Activated CD4-positive, alpha-beta T cell treated with anti-CD3 and anti-CD28 coated beads, Interleukin-2, amount 10 ng/mL, durations not matched to agents 7 days and 5 days (primary cell): ENCODE data around the gene EFR3B. TPM values are rescaled to one million over a fixed set of nuclear protein-coding genes. Genes with fewer than 3 reads are reported as not detected.
"Not testable (repeated sequence)": the region's sequence is repeated elsewhere in the genome, so short reads cannot be mapped to it uniquely, and the experiment has no call there.

Experiments used
- CTCF ChIA-PET: fragments of 350-600 bp; sonication (Branson Sonifier 250); formaldehyde crosslinking; loops from one replicate; lab custom pipeline; 2021; ENCODE audit warnings: antibody characterized with exemption; lab: Charles Lee
- POLR2A ChIA-PET: fragments of 350-600 bp; sonication (Branson Sonifier 250); formaldehyde crosslinking; loops from one replicate; lab custom pipeline; 2021; ENCODE audit warnings: antibody characterized with exemption; lab: Charles Lee
- DNase-seq: peaks from one replicate; pipeline ENCODE4 v3.0.0-alpha.2; 2020
- H3K27ac Mint-ChIP-seq: one replicate; pipeline ENCODE4 v1.8.0; 2021; ENCODE audit warnings: mild to moderate bottlenecking, moderate library complexity, mixed read lengths
- H3K27me3 Mint-ChIP-seq: one replicate; pipeline ENCODE4 v1.8.0; 2021; ENCODE audit warnings: mixed read lengths
- H3K36me3 Mint-ChIP-seq: one replicate; pipeline ENCODE4 v1.8.0; 2021; ENCODE audit warnings: low read depth, mixed read lengths
- H3K4me1 Mint-ChIP-seq: one replicate; pipeline ENCODE4 v1.8.0; 2021; ENCODE audit warnings: mixed read lengths
- H3K4me3 Mint-ChIP-seq: one replicate; pipeline ENCODE4 v1.8.0; 2021; ENCODE audit warnings: mild to moderate bottlenecking, moderate library complexity, mixed read lengths
- H3K9me3 Mint-ChIP-seq: one replicate; pipeline ENCODE4 v1.8.0; 2021; ENCODE audit warnings: mixed read lengths
- total RNA-seq, 2 experiments: library from RNA; stranded (reverse); gene quantifications; one replicate each; pipeline ENCODE4 v1.2.3, GENCODE V29; 2021

EFR3B gene
- total RNA-seq, 2 experiments from 2014 or later: 0.06 TPM; not detected in 1

- DNase-seq, H3K4me3 Mint-ChIP-seq, H3K36me3 Mint-ChIP-seq, H3K27ac Mint-ChIP-seq, POLR2A ChIA-PET, H3K4me1 Mint-ChIP-seq, H3K27me3 Mint-ChIP-seq, H3K9me3 Mint-ChIP-seq, CTCF ChIA-PET: not testable (repeated sequence)
These were observed 109.1 kb downstream of the EFR3B start for GRCh38 chr2:25150993-25151392.

- no peak overlapping the region for H3K4me3 Mint-ChIP-seq
- POLR2A ChIA-PET: no interaction called here
These were observed 109.8 kb downstream of the EFR3B start for GRCh38 chr2:25151718-25152117.

GRCh38 chr2:25155401-25155800 lies 113.5 kb downstream of the EFR3B start:
- Mint-ChIP-seq H3K9me3 (no peaks in the 10 kb centered on the region), H3K4me1 (peaks cover 13% of the 10 kb centered on the region), H3K36me3 (peaks cover 4% of the 10 kb centered on the region), H3K4me3 (no peak overlapping the region), H3K27ac (no peak overlapping the region), H3K27me3 (no peaks in the 10 kb centered on the region)
- POLR2A ChIA-PET: no interaction called here
- CTCF ChIA-PET: interaction anchor here (0.9 kb wide), 1 partner anchor 11 kb away, joined by 3 read pairs; no protein-coding TSS in a partner anchor
- no peak for DNase-seq

More at GRCh38 chr2:25151718-25152117, 109.8 kb downstream of the EFR3B start:
- no peak for DNase-seq
- Mint-ChIP-seq H3K9me3 (no peaks in the 10 kb centered on the region), H3K36me3 (no peaks in the 10 kb centered on the region), H3K4me1 (no peaks in the 10 kb centered on the region), H3K27me3 (no peaks in the 10 kb centered on the region), H3K27ac (no peak overlapping the region)
- CTCF ChIA-PET: no interaction called here

GRCh38 chr2:25158096-25158852 lies 116.4 kb downstream of the EFR3B start:
- CTCF ChIA-PET: no interaction called here
- no peaks in the 10 kb centered on the region for H3K27me3 Mint-ChIP-seq
- no peak for DNase-seq
- H3K4me3 Mint-ChIP-seq: no peak overlapping the region
- H3K27ac Mint-ChIP-seq: peak overlapping the region; percentile 27
- POLR2A ChIA-PET: no interaction called here
- peaks cover 7% of the 10 kb centered on the region for H3K36me3 Mint-ChIP-seq
- no peaks in the 10 kb centered on the region for H3K9me3 Mint-ChIP-seq
- peaks cover 22% of the 10 kb centered on the region for H3K4me1 Mint-ChIP-seq

GRCh38 chr2:25159949-25160348 lies 118.1 kb downstream of the EFR3B start:
- peaks cover 7% of the 10 kb centered on the region for H3K36me3 Mint-ChIP-seq
- no peak for DNase-seq
- ChIA-PET POLR2A (no interaction called here), CTCF (no interaction called here)
- peak overlapping the region; percentile 73 for H3K4me3 Mint-ChIP-seq
- peak overlapping the region; percentile 91 for H3K27ac Mint-ChIP-seq
- H3K9me3 Mint-ChIP-seq: no peaks in the 10 kb centered on the region
- peaks cover 22% of the 10 kb centered on the region for H3K4me1 Mint-ChIP-seq
- H3K27me3 Mint-ChIP-seq: peaks cover 2% of the 10 kb centered on the region

GRCh38 chr2:25160376-25160775 lies 118.5 kb downstream of the EFR3B start:
- CTCF ChIA-PET: no interaction called here
- Mint-ChIP-seq H3K27me3 (peaks cover 5% of the 10 kb centered on the region), H3K9me3 (no peaks in the 10 kb centered on the region), H3K27ac (peak overlapping the region; percentile 91), H3K36me3 (peaks cover 7% of the 10 kb centered on the region), H3K4me3 (peak overlapping the region; percentile 73), H3K4me1 (peaks cover 24% of the 10 kb centered on the region)
- DNase-seq: no peak
- POLR2A ChIA-PET: no interaction called here

- CTCF ChIA-PET: no interaction called here
- DNase-seq: peak; percentile 81
- H3K4me1 Mint-ChIP-seq: peaks cover 32% of the 10 kb centered on the region
These were observed 119.3 kb downstream of the EFR3B start for GRCh38 chr2:25161055-25161781.

GRCh38 chr2:25162061-25162460 lies 120.2 kb downstream of the EFR3B start:
- peak overlapping the region; percentile 55 for H3K4me3 Mint-ChIP-seq
- H3K36me3 Mint-ChIP-seq, DNase-seq, H3K9me3 Mint-ChIP-seq, POLR2A ChIA-PET: not testable (repeated sequence)
- peak overlapping the region; percentile 85 for H3K27ac Mint-ChIP-seq
- H3K27me3 Mint-ChIP-seq: peaks cover 13% of the 10 kb centered on the region
- H3K4me1 Mint-ChIP-seq: peaks cover 38% of the 10 kb centered on the region
- CTCF ChIA-PET: interaction anchor here (0.7 kb wide), 1 partner anchor 538 kb away, joined by 3 read pairs; no protein-coding TSS in a partner anchor

More at GRCh38 chr2:25161055-25161781, 119.3 kb downstream of the EFR3B start:
- Mint-ChIP-seq H3K36me3 (peaks cover 7% of the 10 kb centered on the region), H3K27me3 (peaks cover 7% of the 10 kb centered on the region), H3K27ac (peak overlapping the region; percentile 91), H3K4me3 (peak overlapping the region; percentile 73), H3K9me3 (no peaks in the 10 kb centered on the region)
- POLR2A ChIA-PET: interaction anchor here (0.6 kb wide), 1 partner anchor 189 kb away, joined by 3 read pairs; no protein-coding TSS in a partner anchor

- DNase-seq: no peak
- POLR2A ChIA-PET: no interaction called here
- Mint-ChIP-seq H3K27ac (no peak overlapping the region), H3K9me3 (no peaks in the 10 kb centered on the region), H3K4me1 (peaks cover 43% of the 10 kb centered on the region), H3K36me3 (peaks cover 7% of the 10 kb centered on the region), H3K27me3 (peaks cover 33% of the 10 kb centered on the region), H3K4me3 (no peak overlapping the region)
- CTCF ChIA-PET: interaction anchor here (0.6 to 0.9 kb wide), 2 partner anchors 17 to 77 kb away, joined by 3 to 5 read pairs; no protein-coding TSS in a partner anchor
These were observed 122.7 kb downstream of the EFR3B start for GRCh38 chr2:25164561-25164960.

GRCh38 chr2:25165992-25166875 lies 124.4 kb downstream of the EFR3B start:
- DNase-seq: peak; percentile 63
- Mint-ChIP-seq H3K27me3 (peaks cover 49% of the 10 kb centered on the region), H3K9me3 (no peaks in the 10 kb centered on the region), H3K27ac (no peak overlapping the region), H3K4me3 (no peak overlapping the region), H3K4me1 (peaks cover 33% of the 10 kb centered on the region), H3K36me3 (no peaks in the 10 kb centered on the region)
- ChIA-PET CTCF (interaction anchor here (0.7 to 3.2 kb wide), 4 partner anchors 12 to 1035 kb away, joined by 3 to 7 read pairs (median 6); no protein-coding TSS in a partner anchor), POLR2A (no interaction called here)

GRCh38 chr2:25168256-25169072 lies 126.6 kb downstream of the EFR3B start, which contains the start of gene POMC:
Gene POMC (minus strand): TSS chr2:25168580. CDS start chr2:25164772, 3,808 bp downstream.
- CTCF ChIA-PET: interaction anchor here (0.6 to 3.2 kb wide), 3 partner anchors 15 to 121 kb away, joined by 3 to 7 read pairs (median 3); no protein-coding TSS in a partner anchor

More at GRCh38 chr2:25168256-25169072, 126.6 kb downstream of the EFR3B start, which contains the start of gene POMC:
- Mint-ChIP-seq H3K27me3 (peaks cover 60% of the 10 kb centered on the region), H3K4me3 (peak within 1 kb of the TSS; percentile 66), H3K4me1 (peaks cover 33% of the 10 kb centered on the region), H3K27ac (no peak within 1 kb of the TSS), H3K36me3 (no peaks in the 10 kb centered on the region), H3K9me3 (no peaks in the 10 kb centered on the region)
- DNase-seq: peak; percentile 30
- POLR2A ChIA-PET: interaction anchor here (0.6 kb wide), 1 partner anchor 259 kb away, joined by 4 read pairs; no protein-coding TSS in a partner anchor
